ENCODE results near the gene DNAJA1.

The DNAJA1 gene

DNA sequence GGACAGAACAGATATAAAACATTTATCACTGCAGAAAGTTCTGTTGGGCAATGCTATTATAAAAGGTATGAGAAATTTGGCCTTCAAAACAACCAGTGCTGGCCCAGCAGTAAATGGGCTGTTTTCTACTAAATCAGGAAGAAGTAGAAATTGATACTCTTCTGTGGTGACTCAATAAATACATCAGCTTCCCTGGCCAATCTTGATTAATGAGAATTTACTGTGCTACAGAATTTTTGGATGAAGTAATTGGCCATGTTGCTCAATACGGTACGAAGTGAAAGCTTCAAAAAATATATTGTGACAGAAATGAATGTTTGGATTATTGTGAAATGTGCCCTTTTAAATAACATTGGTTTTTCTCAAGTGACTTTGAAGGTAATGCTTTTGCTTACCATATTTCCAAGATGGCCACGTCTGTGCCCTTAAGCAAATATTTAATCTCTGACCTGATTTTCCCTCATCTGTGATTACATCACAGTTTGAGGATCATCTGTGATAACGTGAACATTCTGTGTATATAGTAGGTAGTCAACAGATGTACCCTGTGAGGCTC is 4.2 kb downstream of the DNAJA1 start:
- no peak for DNase-seq

- no peak for DNase-seq
Observed at GRCh38 chr9:33030285-33030684, 5.2 kb downstream of the DNAJA1 start.

- no peak for DNase-seq
Observed at GRCh38 chr9:33032292-33032691, 7.2 kb downstream of the DNAJA1 start.

DNA sequence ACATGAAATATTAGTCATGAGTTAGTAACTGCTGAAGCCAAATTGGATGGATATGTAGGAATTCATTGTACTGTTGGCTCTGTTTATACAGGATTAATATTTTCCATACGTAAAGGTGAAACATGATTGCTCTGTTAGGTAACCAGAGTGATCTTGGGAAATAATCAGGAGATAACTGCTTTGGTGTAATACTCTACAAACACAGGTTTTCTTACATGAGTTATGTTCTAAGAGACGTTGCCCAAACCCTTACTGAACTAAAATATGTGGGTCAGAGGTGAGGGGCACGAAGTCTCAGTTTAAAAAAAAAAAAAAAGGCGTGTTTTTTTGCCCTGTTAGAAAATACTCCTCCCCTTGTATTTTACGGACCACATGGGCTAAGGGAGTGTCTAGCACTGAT is 7.8 kb downstream of the DNAJA1 start:
- no peak for DNase-seq

DNA sequence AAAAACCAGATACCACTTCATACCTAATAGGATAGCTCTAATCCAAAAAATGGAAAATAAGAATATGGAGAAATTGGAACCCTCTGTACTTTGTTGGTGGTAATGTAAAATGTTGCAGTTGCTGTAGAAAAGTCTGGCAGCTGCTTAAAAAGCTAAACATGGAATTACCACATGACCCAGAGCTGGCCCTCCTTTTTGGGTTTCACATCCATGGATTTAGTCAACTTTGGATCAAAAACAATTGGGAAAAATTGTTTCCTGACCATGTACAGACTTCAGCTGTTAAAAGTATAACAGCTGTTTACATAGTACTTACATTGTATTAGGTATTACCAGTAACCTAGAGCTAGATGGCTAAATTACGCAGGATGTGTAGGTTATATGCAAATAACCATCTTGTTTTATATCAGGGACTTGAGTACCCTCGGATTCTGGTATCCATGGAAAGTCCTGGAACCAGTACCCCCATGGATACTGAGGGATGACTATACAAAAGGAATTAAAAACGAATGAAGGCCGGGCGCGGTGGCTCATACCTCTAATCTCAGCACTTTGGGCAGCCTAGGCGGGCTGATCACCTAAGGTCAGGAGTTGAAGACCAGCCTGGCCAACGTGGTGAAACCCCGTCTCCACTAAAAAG is 15.8 kb downstream of the DNAJA1 start:
- no peak for DNase-seq

- DNase-seq, result no peak
Observed at GRCh38 chr9:33041432-33042188, 16.5 kb downstream of the DNAJA1 start.

- peak; percentile 46 for DNase-seq
Observed at GRCh38 chr9:33042473-33042872, 17.4 kb downstream of the DNAJA1 start.

DNA sequence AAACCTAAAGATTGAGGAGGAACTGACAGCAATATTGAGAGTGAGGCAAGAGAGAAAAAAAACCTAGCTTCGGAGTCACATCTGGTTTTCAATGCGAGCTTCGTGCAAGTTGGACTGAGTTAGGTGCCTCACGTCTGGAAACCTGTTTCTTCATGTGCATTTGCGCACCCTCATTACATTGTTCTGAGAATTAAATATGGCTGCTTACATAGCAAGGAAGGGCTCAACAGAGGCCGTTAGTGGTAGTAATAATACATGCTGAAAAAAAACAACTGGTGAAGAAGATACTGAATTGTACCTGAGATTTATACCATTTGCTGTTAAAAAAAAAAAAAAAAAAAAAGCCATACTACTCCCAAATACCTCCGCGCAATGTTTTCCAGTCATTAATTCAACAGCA is 18.6 kb downstream of the DNAJA1 start:
- no peak for DNase-seq

DNA sequence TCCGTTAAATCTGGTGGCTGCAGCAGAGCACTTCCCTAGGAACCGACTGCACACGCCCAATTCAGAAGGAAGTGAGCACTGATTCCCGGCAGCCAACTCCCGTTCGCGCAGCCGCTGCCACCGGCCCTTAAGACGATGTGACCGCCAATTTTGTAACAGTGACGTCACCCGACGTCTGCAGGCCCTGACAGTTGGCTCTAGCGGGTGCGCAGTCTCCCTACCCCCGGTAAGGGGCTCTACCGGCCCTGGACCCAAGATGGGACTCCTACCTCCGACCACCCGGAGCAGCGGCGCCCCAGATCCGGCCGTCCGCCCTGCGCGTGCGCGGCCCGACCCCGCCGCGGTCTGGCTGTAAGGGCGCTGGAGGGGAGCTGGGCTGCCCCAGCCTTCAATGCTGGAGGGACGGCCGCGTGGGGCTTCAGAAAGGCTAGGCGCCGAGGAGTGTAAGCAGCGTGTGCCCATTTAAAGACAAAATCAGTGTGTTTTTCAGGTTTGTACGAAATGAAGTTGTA is 19.1 kb downstream of the DNAJA1 start:
- peak; percentile 89 for DNase-seq

DNA sequence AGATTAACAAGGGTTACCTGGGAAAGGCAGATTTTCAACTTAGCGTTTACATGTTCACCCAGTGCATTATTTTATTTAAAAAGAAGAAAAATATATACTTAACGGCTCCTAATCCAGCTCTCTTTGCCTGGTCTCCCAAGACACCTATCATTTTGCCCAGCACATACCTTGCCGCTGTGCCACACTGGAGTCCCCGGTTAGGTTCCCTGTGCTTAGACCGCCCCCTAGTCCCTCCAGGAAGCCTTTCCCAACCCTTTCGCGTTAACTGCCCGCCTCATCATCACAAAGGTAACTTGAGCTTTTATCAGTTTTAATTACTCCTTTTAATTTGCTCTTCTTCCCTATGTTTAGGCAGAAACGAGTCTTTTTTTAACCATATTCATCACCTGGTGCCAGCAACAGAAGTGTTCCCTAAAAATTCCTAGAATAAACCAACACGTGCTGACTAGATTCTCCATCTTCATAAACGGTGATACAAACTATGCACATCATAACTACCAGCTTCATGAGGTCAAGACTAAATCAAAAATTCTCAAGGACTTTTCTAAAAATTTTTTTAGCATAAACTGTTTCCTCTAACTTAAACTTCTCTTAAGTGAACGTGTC is 19.7 kb downstream of the DNAJA1 start:
- no peak for DNase-seq

DNA sequence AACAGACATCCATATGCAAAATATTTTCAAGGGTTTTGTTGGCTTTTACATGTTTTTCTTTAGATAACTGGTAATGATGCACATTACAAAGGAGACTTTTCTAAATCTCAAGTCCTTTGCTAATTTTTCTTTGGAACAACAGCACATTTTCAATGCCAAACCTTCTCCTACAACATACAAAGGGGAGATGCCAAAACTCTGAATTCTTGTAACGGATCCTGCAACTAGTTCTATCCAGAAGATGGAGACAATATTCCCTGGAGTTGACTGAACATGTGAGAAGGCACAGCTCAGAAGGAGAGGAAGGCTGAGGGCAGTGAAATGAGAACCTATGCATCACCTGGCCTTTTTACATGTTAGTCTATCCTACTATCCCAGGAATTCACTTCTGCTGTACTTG is 21.0 kb downstream of the DNAJA1 start:
- DNase-seq, result no peak

GRCh38 chr9:33048054-33048465 is 23.0 kb downstream of the DNAJA1 start:
- DNase-seq, result no peak

- no peak for DNase-seq
Observed at GRCh38 chr9:33049680-33050361, 24.7 kb downstream of the DNAJA1 start.

- DNase-seq, result no peak
Observed at GRCh38 chr9:33051144-33051543, 26.1 kb downstream of the DNAJA1 start.

DNA sequence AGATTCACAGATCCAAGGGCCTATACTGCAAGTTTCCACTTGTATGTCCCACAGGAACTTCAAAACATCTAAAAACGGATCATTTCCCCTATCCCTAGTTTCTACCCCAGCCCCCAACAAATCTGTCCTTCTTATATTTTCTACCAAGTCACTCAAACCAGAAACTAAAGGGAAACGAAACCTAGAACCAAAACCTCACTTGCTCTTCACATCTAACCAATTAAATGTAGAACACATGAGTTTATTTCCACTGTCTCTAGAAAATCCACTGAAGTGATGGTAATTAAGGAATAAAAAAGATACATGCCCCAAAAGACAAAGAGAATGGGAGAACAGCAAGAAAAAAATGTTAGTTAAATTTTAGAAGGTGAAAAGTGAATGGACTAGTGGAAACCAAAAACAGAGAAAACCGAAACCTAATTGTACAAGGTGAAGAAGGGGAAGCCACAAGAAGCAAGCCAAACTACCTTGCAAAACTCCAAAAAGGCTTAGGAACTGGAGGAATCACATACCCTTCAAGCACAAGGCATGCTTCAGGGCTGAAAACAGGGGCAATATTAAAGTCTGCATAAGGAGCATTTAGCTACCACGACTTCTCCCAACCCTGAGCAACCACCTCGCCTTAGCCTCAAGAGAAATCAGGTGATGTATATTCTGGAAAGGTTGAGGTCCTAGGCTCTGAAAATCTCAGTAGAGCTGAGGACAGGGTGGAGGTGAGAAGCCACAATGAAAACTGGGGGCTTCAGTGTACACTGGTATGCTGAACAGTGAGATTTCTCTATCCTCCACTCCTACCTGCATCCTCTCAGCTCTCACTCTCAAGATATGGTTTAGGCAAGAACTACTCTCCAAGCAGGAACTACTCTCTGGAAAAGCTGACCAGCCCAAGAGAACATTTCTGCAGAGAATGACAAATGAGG is 40.3 kb downstream of the DNAJA1 start:
- DNase-seq, result no peak

- DNase-seq, result no peak
Observed at GRCh38 chr9:33068991-33069390, 43.9 kb downstream of the DNAJA1 start.

DNA sequence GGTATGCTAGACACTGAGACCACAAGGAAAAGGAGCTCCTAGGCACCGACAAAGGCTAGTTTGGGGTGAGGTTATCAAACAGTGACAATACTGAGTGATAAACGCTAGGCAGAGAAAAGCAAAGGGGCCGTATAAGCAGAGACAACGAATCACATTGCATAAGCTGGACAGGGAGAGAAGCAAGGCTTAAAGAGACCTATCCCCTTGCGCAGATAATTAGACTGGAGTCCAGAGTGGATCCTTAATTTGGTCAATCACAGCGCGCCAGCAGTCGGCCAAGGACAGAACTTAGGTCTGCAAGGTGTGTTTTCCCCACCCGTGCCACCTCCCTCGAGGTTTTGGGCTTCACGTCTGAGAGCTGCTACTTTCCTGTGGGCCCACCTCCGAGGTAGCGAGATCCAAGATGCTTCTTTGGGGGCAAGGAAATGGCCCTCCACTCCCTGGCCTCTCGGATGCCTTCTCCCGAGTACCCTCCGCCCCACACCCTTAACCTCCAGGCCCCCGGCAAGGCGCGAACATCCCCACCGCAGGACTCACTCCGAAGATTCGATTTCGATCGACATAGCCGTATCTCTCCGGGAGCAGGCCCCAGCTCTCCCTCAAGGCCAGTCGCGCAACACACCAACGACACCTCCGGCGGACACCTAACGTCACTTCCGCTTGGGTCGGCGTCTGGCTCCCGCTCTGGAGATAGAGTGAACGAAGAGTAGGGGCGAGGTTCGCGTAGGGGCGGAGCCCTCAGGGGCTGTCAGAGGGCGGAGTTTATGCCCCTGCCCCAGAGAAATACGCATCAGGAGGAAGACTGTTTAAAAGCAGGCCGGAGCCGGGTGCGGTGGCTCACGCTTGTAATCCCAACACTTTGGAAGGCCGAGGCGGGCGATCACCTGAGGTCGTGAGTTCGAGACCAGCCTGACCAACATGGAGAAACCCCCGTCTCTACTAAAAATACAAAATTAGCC is 51.3 kb downstream of the DNAJA1 start, which contains the start of gene SMU1:
Gene SMU1, minus strand, starts transcription at position 629 of the 959 bp plus-strand sequence. Its CDS starts 66 bp downstream, at position 563.
- DNase-seq, result peak; percentile 98

DNA sequence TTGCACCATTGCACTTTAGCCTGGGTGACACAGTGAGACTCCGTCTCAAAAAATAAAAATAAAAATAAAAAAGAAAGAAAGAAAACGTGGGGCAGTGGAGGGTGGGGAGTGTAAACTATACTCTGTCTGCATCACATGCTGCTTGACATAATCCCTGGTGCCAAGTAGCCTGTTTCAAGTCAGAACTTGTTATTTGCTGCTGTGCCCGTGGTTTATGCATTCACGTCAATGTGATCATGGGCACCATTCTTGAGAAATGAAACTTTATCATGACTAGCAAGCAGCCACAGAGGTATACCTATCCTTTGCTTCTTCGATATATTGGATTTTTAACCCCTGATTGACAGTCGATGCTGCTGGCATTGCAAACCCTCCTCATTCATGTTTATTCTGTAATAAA is 55.5 kb downstream of the DNAJA1 start:
- no peak for DNase-seq

- peak; percentile 77 for DNase-seq
Observed at GRCh38 chr9:33081128-33081851, 56.2 kb downstream of the DNAJA1 start.

DNA sequence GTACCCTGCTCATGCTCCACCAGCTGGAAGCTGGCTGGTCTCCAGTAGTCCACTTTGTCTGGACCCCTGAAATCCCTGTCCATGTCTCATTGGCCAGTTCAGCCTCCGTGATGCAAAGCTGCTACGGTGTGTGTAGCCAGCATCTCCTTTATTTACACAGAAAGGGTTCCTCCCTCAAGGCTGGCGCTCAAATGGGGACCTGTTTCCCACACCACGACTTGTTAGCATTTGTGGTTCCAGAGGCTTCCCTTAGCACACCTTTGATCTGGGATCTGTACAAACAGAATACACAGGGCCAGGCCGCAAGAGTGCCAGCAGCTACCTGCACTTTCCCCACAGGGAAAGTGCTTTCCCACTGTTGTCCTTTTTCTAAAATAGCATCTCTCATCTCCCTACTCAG is 57.1 kb downstream of the DNAJA1 start:
- no peak for DNase-seq
